Psoas muscle (tissue), 8 donors: Measurements from ENCODE around the gene FGD2. TPM values are rescaled to one million over a fixed set of nuclear protein-coding genes. Genes with fewer than 3 reads are reported as not detected.

Experiments
- ATAC-seq, 4 donors: fragments of 200-7000 bp; cut with Tn5 transposase; one replicate each; pipeline ENCODE4 v1.9.1; 2020; ENCODE audit warnings: moderate library complexity in 3 of 4, mild to moderate bottlenecking in 2 of 4
- DNase-seq, 2 donors: peaks; one replicate each; pipeline ENCODE4 v3.0.0-alpha.2; 2020
- H3K27ac ChIP-seq: fragments of 200-600 bp; one replicate; pipeline ENCODE4 v1.8.0; 2022
- H3K27me3 ChIP-seq, 3 donors: fragments of 200-600 bp in 1 of 3; one replicate each; pipeline versions ENCODE4 v1.6.1 to v1.8.0; 2013 to 2022; ENCODE audit warnings: low read length in 2 of 3, mild to moderate bottlenecking in 2 of 3, moderate library complexity in 1 of 3; ENCODE audit not compliant: insufficient read depth in 3 of 3
- H3K36me3 ChIP-seq, 2 donors: fragments of 200-600 bp in 1 of 2; one replicate each; pipeline versions ENCODE4 v1.6.1 to v1.8.0; 2013 to 2022; ENCODE audit warnings: low read depth in 1 of 2, mild to moderate bottlenecking in 1 of 2, moderate library complexity in 1 of 2; ENCODE audit not compliant: insufficient read depth in 1 of 2
- H3K4me1 ChIP-seq: fragments of 200-600 bp; one replicate; pipeline ENCODE4 v1.8.0; 2022
- H3K4me3 ChIP-seq: fragments of 200-600 bp; one replicate; pipeline ENCODE4 v1.8.0; 2022; ENCODE audit warnings: mild to moderate bottlenecking
- H3K9me3 ChIP-seq: fragments of 200-600 bp; one replicate; pipeline ENCODE4 v1.8.0; 2022
- CTCF ChIP-seq: fragments of 200-600 bp; IDR thresholded peaks from one replicate; pipeline ENCODE4 v1.8.0; 2022; ENCODE audit warnings: antibody characterized with exemption
- whole genome bisulfite sequencing, 3 donors: extraction: QIAGEN DNeasy Blood & Tissue Kit; methylation state at CpG; one replicate each; pipeline versions ENCODE4 v1.1.6 to v1.1.7; 2013; 5-methylcytosine and 5-hydroxymethylcytosine counted together
- intact Hi-C, 2 donors: fragments of 100-400 bp; cut with DNase I; formaldehyde crosslinking; loops; one replicate each; pipeline versions ENCODE4 v1.11.0 to v1.14.2; 2022
- polyA plus RNA-seq, 3 donors: library from polyadenylated mRNA; stranded (reverse); fragments of 200-250 nt; gene quantifications; one replicate each; pipeline ENCODE4 v1.2.3, GENCODE V29; 2013
- total RNA-seq, 4 donors: library from RNA; stranded (reverse); fragmentation: NEBNext Ultra II Directional in 2 of 4; extraction: Animal tissue kit (Norgen Biotek cat#: 25700) in 2 of 4; gene quantifications; one replicate each; pipeline versions ENCODE4 v1.2.1 to v1.2.4, GENCODE V29; 2021 to 2023
- donor health status: healthy with polysubstance abuse.
- donor health status: DM: no; HTN: no; CAD: no; lungs with moderate emphysema.
- donor health status: Bipolar disorder and iron deficiency.
- donor health status: healthy.
- donor health status: DM: yes; HTN: yes; CAD: no.
- donor health status: DM: no; HTN: no; CAD: no.
- donor health status: DM: no; HTN: no; CAD: no.
- donor health status: DM: yes; HTN: yes; CAD: no.

The FGD2 gene
- total and polyA plus RNA-seq, 7 donors = 0.75 to 4.2 (median 1.7) TPM

DNA sequence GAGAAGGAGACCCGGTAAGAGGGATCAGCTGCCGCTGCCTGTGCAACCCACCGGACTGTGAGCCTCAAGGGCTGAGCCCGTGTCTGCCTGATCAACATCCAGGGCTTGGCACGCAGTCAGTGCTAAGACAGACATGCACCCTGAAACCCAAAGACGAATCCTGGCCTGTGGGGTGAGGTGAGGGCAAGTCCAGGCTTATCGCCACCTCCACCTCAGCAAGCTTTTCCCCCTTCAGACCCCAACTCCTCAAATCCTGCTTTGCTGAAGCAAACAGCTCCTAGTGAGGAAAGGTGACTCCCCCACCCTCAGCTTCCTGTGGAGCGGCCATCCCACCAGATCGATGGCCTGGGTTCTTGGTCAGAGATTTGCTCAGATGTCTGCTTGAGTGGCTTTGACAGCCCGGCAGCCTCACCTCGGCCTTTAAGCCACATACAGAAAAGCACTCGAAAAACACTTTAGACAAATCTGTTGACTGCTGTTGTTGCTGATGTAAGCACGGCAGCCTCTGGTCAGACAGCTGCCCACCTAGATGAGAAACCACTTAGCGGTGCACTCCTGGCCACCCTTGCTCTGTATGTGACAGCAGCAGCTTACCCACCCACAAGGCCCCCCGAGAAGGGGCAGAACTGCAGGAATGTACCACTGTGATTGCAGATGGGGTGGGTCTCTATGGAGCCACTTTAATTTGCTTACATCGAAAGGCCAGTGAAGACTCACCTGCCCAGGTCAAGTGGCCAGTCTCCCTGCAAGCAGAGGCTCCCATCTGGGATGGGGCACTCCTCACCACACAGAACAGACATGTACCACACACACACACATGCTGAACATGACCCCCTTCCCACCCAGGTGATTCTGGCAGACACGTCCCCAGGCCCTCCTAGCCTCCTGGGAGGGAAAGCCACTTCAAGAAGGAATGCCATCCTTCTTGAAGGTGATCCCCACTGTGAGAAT, 34.3 kb upstream of the FGD2 start:
- no peaks in the 10 kb centered on the region for H3K27me3 ChIP-seq
- H3K36me3 ChIP-seq = peaks cover 16 to 99% of the 10 kb centered on the region in 2 donors
- no peak overlapping the region for H3K4me3 ChIP-seq
- WGBS, 3 donors = 87 to 88% (median 87%) methylated on average over 17 of the region's 17 CpGs
- ATAC-seq (no peak), DNase-seq (no peak)
- no peaks in the 10 kb centered on the region for H3K9me3 ChIP-seq
- no peak overlapping the region for H3K27ac ChIP-seq
- H3K4me1 ChIP-seq = no peaks in the 10 kb centered on the region
- no peak for TF ChIP-seq CTCF
- intact Hi-C loops = no loop called here

DNA sequence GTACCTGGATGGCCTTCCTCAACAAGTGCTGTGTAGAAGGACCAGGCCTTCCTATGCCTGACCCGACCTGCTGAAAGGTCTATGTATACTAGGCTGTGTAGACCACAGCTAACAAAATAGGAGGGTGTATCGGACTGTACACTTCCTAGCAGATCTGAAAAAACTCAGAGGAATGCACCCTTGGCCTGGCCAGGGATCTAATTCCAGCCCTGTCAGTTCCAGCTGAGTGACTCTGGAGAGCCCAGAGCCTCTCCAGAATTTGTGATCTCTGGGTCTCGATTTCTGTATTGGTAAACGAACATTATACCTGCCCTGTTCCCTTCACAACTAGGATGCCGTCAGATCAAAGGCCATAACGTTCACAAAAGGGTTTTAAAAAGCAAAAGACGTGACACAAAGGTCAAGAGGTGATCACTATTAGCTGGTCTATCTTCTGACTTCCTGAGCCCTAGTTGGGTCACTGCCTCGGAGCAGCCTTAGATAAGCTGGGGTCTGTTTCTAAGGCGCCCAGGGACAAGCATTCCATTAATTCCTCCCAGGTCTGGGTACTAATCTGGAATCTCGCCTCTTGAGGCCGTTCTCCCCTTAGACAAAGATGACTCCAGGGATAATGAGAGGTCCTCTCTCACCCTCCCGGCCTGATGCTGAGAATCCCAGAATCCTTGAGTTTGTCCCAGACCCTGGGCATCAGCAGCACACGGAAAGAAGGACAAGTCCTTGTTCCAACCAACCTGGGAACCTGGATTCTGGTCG, 33.4 kb upstream of the FGD2 start:
- Histone ChIP-seq H3K4me3 (no peak overlapping the region), H3K36me3 (peaks cover 18 to 100% of the 10 kb centered on the region in 2 donors), H3K27ac (no peak overlapping the region), H3K9me3 (no peaks in the 10 kb centered on the region), H3K4me1 (no peaks in the 10 kb centered on the region), H3K27me3 (no peaks in the 10 kb centered on the region)
- TF ChIP-seq CTCF = no peak
- ATAC-seq (no peak), DNase-seq (no peak)
- intact Hi-C loops = no loop called here
- WGBS, 3 donors = 81 to 86% (median 82%) methylated on average over 14 of the region's 14 CpGs

GRCh38 chr6:36973190-36973589, 32.3 kb upstream of the FGD2 start:
- DNase-seq (no peak), ATAC-seq (no peak)
- Histone ChIP-seq H3K4me1 (no peaks in the 10 kb centered on the region), H3K4me3 (no peak overlapping the region), H3K9me3 (no peaks in the 10 kb centered on the region), H3K27me3 (no peaks in the 10 kb centered on the region), H3K27ac (no peak overlapping the region), H3K36me3 (peaks cover 20 to 100% of the 10 kb centered on the region in 2 donors)
- intact Hi-C loops = no loop called here
- TF ChIP-seq CTCF = no peak
- 85 to 90% (median 87%) methylated on average over 1 of the region's 1 CpG for WGBS, 3 donors

- Histone ChIP-seq H3K36me3 (peaks cover 20 to 99% of the 10 kb centered on the region in 2 donors), H3K4me3 (no peak overlapping the region), H3K27me3 (no peaks in the 10 kb centered on the region), H3K4me1 (no peaks in the 10 kb centered on the region), H3K27ac (no peak overlapping the region), H3K9me3 (no peaks in the 10 kb centered on the region)
- DNase-seq (no peak), ATAC-seq (no peak)
- intact Hi-C loops = no loop called here
- TF ChIP-seq CTCF = no peak
- WGBS, 3 donors = 82 to 89% (median 86%) methylated on average over 4 of the region's 4 CpGs
These were observed 31.8 kb upstream of the FGD2 start for GRCh38 chr6:36973647-36974046.
